Dedifferentiated amniotic fluid mesenchymal stem cell (primary cell): ENCODE measurements around the gene KCNS1.
"Not testable (repeated sequence)": the region's sequence is repeated elsewhere in the genome, so short reads cannot be mapped to it uniquely, and the experiment has no call there.

Source experiments
- DNase-seq: peaks from one replicate; pipeline ENCODE4 v3.0.0-alpha.2; 2016; ENCODE audit errors: extremely low spot score

KCNS1 gene

GRCh38 chr20:45080867-45081624 lies 19.9 kb downstream of the KCNS1 start:
- no peak for DNase-seq

- DNase-seq = no peak
These were observed 23.4 kb downstream of the KCNS1 start for GRCh38 chr20:45077559-45077958.

GRCh38 chr20:45073221-45073620 lies 27.7 kb downstream of the KCNS1 start:
- DNase-seq = no peak

GRCh38 chr20:45072066-45072465 lies 28.9 kb downstream of the KCNS1 start:
- DNase-seq = no peak

GRCh38 chr20:45070932-45071632 lies 29.8 kb downstream of the KCNS1 start:
- no peak for DNase-seq

GRCh38 chr20:45069261-45069660 lies 31.7 kb downstream of the KCNS1 start:
- no peak for DNase-seq

- DNase-seq = no peak
These were observed 33.4 kb downstream of the KCNS1 start for GRCh38 chr20:45067558-45067957.

- DNase-seq = no peak
These were observed 33.8 kb downstream of the KCNS1 start for GRCh38 chr20:45067087-45067486.

- no peak for DNase-seq
These were observed 34.6 kb downstream of the KCNS1 start for GRCh38 chr20:45066372-45066771.

- no peak for DNase-seq
These were observed 36.1 kb downstream of the KCNS1 start for GRCh38 chr20:45064812-45065211.

GRCh38 chr20:45063107-45063506 lies 37.8 kb downstream of the KCNS1 start:
- DNase-seq = not testable (repeated sequence)

GRCh38 chr20:45061244-45061643 lies 39.7 kb downstream of the KCNS1 start:
- peak; percentile 85 for DNase-seq

- DNase-seq = no peak
These were observed 40.6 kb downstream of the KCNS1 start for GRCh38 chr20:45060294-45060693.

GRCh38 chr20:45059022-45059728 lies 41.8 kb downstream of the KCNS1 start:
- no peak for DNase-seq

GRCh38 chr20:45058168-45058850 lies 42.6 kb downstream of the KCNS1 start:
- no peak for DNase-seq

- DNase-seq = no peak
These were observed 44.3 kb downstream of the KCNS1 start for GRCh38 chr20:45056473-45057173.

GRCh38 chr20:45055056-45055455 lies 45.9 kb downstream of the KCNS1 start:
- DNase-seq = peak; percentile 16

GRCh38 chr20:45053430-45054351 lies 47.2 kb downstream of the KCNS1 start:
- DNase-seq = no peak

- peak; percentile 63 for DNase-seq
These were observed 48.1 kb downstream of the KCNS1 start for GRCh38 chr20:45052698-45053429.
